Lower lobe of right lung (tissue), 2 donors: ENCODE measurements around the gene CDKN1A. TPM values are rescaled to one million over a fixed set of nuclear protein-coding genes. Genes with fewer than 3 reads are reported as not detected.
A peak's percentile ranks its signal among the peaks of the same experiment; 100 is the strongest.

Experiments
- ATAC-seq, 2 donors: fragments of 200-7000 bp; cut with Tn5 transposase; one replicate each; pipeline ENCODE4 v1.9.1; 2020 to 2022; ENCODE audit warnings: mild to moderate bottlenecking in 2 of 2, moderate library complexity in 2 of 2
- DNase-seq: peaks from one replicate; pipeline ENCODE4 v3.0.0-alpha.2; 2020
- H3K27ac ChIP-seq: fragments of 200-600 bp; one replicate; pipeline ENCODE4 v1.8.0; 2022
- H3K27me3 ChIP-seq: fragments of 200-600 bp; one replicate; pipeline ENCODE4 v1.8.0; 2022; ENCODE audit warnings: low read depth
- H3K36me3 ChIP-seq: fragments of 200-600 bp; one replicate; pipeline ENCODE4 v1.8.0; 2022; ENCODE audit warnings: mild to moderate bottlenecking
- H3K4me1 ChIP-seq: fragments of 200-600 bp; one replicate; pipeline ENCODE4 v1.8.0; 2022
- H3K4me3 ChIP-seq: fragments of 200-600 bp; one replicate; pipeline ENCODE4 v1.8.0; 2022; ENCODE audit warnings: mild to moderate bottlenecking
- H3K9me3 ChIP-seq: fragments of 200-600 bp; one replicate; pipeline ENCODE4 v1.8.0; 2022
- intact Hi-C: fragments of 100-400 bp; cut with DNase I; formaldehyde crosslinking; loops from one replicate; pipeline ENCODE4 v1.11.0; 2022
- long read RNA-seq: library from polyadenylated mRNA; unstranded; transcript quantifications from one replicate; pipeline ENCODE4 v2.0.0, GENCODE V29; 2021
- total RNA-seq: library from RNA; stranded (reverse); fragmentation: NEBNext Ultra II Directional; extraction: Animal tissue kit (Norgen Biotek cat#: 25700); gene quantifications from one replicate; pipeline ENCODE4 v1.2.1, GENCODE V29; 2021
- TF ChIP-seq, protein P1 (sequence below): fragments of 200-600 bp; IDR thresholded peaks from one replicate; pipeline ENCODE4 v1.8.0; 2022; ENCODE audit warnings: antibody characterized with exemption, mild to moderate bottlenecking
- donor health status: DM: no; HTN: yes; CAD: no; lungs with severe emphysema.

CDKN1A gene
- 71.0 TPM for total RNA-seq
- long read RNA-seq, transcript CDKN1A-201 (3 exons, 2,180 nt) = major isoform, 127 of 172 reads
- long read RNA-seq, transcript CDKN1A-203 (3 exons, 2,267 nt) = minor isoform, 7 of 172 reads
- long read RNA-seq, partial matches to known transcripts = 12 of 172 reads
- long read RNA-seq, other reads (novel, unspliced or antisense) = 25 of 172 reads

DNA sequence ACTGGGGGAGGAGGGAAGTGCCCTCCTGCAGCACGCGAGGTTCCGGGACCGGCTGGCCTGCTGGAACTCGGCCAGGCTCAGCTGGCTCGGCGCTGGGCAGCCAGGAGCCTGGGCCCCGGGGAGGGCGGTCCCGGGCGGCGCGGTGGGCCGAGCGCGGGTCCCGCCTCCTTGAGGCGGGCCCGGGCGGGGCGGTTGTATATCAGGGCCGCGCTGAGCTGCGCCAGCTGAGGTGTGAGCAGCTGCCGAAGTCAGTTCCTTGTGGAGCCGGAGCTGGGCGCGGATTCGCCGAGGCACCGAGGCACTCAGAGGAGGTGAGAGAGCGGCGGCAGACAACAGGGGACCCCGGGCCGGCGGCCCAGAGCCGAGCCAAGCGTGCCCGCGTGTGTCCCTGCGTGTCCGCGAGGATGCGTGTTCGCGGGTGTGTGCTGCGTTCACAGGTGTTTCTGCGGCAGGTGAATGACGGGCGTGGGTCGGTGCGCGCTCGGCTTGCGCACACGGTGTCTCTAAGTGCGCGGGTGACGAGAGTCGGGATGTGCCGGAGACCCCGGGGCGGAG, at the start of gene CDKN1A:
CDKN1A (plus strand) TSS at position 227 of the 555 bp plus-strand sequence. CDS start 5,388 bp downstream, outside the sequence.
- H3K36me3 ChIP-seq = peaks cover 5% of the 10 kb centered on the region
- H3K4me3 ChIP-seq = peak within 1 kb of the TSS; percentile 78
- peaks cover 53% of the 10 kb centered on the region for H3K4me1 ChIP-seq
- TF ChIP-seq, protein P1, sequence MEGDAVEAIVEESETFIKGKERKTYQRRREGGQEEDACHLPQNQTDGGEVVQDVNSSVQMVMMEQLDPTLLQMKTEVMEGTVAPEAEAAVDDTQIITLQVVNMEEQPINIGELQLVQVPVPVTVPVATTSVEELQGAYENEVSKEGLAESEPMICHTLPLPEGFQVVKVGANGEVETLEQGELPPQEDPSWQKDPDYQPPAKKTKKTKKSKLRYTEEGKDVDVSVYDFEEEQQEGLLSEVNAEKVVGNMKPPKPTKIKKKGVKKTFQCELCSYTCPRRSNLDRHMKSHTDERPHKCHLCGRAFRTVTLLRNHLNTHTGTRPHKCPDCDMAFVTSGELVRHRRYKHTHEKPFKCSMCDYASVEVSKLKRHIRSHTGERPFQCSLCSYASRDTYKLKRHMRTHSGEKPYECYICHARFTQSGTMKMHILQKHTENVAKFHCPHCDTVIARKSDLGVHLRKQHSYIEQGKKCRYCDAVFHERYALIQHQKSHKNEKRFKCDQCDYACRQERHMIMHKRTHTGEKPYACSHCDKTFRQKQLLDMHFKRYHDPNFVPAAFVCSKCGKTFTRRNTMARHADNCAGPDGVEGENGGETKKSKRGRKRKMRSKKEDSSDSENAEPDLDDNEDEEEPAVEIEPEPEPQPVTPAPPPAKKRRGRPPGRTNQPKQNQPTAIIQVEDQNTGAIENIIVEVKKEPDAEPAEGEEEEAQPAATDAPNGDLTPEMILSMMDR = no peak
- peak; percentile 94 for DNase-seq
- intact Hi-C loops = loop anchor here (10.0 kb wide), 1 partner anchor 54 kb away; no protein-coding TSS in a partner anchor
- H3K27ac ChIP-seq = peak within 1 kb of the TSS; percentile 96
- no peaks in the 10 kb centered on the region for H3K9me3 ChIP-seq
- ATAC-seq = peak; percentile 87 to 92
- H3K27me3 ChIP-seq = no peaks in the 10 kb centered on the region

DNA sequence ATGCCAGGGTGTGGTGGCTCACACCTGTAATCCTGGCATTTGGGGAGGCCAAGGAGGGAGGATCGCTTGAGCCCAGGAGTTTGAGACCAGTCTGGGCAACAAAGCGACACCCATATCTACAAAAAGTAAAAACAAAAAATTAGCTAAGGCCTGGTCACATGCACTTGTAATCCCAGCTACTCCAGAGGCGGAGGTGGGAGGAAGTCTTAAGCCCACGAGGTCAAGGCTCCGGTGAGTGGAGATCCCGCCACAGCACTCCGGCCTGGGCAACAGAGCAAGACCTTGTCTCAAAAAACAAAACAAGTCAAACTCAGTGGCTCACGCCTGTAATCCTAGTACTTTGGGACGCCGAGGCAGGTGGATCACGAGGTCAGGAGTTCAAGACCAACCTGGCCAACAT, 48.7 kb upstream of the CDKN1A start:
- ATAC-seq (no peak), DNase-seq (no peak)
- H3K9me3 ChIP-seq = no peaks in the 10 kb centered on the region
- TF ChIP-seq, protein P1 = no peak
- H3K27me3 ChIP-seq = no peaks in the 10 kb centered on the region
- no peaks in the 10 kb centered on the region for H3K36me3 ChIP-seq
- intact Hi-C loops = loop anchor here (10.0 kb wide), 2 partner anchors 45 to 125 kb away; partner anchors contain the start of gene CDKN1A
- H3K4me1 ChIP-seq = peaks cover 47% of the 10 kb centered on the region
- peak overlapping the region; percentile 43 for H3K27ac ChIP-seq
- H3K4me3 ChIP-seq = no peak overlapping the region

DNA sequence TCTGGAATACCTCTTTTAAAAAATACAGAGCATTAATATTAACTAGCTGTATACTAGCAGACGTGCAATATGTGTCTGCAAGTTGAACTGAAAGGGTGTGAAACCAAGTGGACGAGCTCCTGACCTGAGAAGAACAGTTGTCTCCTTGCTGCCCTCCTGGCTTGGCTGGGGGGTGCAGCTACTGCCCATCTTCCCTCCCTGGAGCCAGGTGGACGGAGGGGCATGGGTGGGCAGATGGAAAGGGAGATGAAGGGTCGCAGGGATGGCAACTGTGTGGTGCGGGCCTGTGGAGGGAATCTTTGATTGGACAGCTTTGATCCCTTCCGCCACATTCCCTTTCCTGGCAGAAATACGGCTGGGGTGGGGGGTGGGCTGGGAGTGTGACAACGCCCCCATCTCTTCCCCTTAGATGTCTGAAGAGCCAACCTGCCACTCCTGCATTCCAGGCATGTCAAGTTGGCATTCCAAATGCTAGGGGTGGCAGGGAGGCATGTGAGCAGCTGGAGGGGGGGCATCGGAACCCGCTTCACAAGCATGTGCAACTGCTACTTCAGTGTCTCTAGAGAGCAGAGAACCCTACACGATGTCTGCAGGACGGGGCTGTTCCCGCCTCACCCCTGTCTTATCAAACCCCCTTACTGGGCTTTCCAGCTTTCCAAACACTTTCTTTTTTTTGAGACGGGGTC, 47.0 kb upstream of the CDKN1A start:
- DNase-seq (peak; percentile 58), ATAC-seq (peak; percentile 54 to 57)
- TF ChIP-seq, protein P1 = no peak
- Histone ChIP-seq H3K4me1 (peaks cover 39% of the 10 kb centered on the region), H3K9me3 (no peaks in the 10 kb centered on the region), H3K4me3 (no peak overlapping the region), H3K27me3 (no peaks in the 10 kb centered on the region), H3K27ac (no peak overlapping the region), H3K36me3 (no peaks in the 10 kb centered on the region)
- intact Hi-C loops = no loop called here

DNA sequence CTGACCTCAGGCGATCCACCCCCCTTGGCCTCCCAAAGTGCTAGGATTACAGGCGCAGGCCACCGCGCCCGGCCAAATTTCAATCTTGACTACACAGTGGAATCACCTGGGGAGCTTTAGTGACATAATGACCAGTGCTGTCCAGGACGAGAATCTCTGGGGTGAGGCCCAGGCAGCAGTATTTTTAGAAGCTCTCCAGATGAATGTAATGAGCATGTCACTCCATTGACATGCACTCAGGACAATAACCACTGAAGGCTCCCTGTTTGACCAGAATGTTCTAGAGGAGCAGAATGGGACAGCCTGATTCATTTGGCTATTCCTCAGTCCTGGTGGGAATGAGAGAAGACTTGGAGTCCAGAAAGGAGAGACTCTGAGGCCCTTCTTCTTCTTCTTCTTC, 45.1 kb upstream of the CDKN1A start:
- TF ChIP-seq, protein P1 = no peak
- no peaks in the 10 kb centered on the region for H3K9me3 ChIP-seq
- H3K27ac ChIP-seq = no peak overlapping the region
- H3K36me3 ChIP-seq = no peaks in the 10 kb centered on the region
- H3K27me3 ChIP-seq = no peaks in the 10 kb centered on the region
- DNase-seq (no peak), ATAC-seq (peak in 1 of 2 donors; percentile 15)
- intact Hi-C loops = no loop called here
- peaks cover 23% of the 10 kb centered on the region for H3K4me1 ChIP-seq
- no peak overlapping the region for H3K4me3 ChIP-seq

DNA sequence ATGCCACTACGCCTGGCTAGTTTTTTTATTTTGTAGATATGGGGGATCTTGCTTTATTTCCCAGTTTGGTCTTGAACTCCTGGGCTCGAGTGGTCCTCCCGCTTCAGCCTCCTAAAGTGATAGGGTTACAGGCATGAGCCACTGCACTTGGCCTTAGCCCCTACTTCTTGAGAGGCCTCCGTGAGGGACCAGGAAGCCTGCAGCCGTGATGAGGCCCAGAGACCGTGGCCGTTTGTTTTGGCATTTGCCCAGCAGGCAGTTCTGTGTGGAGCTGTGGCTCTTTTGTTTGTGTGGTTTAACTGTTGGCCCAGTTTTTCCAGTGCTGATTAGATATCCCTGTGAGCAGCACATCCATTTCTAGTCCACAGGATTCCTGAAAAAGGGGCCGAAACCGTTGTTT, 44.6 kb upstream of the CDKN1A start:
- H3K27ac ChIP-seq = peak overlapping the region; percentile 46
- H3K4me1 ChIP-seq = peaks cover 18% of the 10 kb centered on the region
- DNase-seq (peak; percentile 75), ATAC-seq (peak; percentile 51 to 70)
- no peaks in the 10 kb centered on the region for H3K9me3 ChIP-seq
- H3K4me3 ChIP-seq = no peak overlapping the region
- no peaks in the 10 kb centered on the region for H3K27me3 ChIP-seq
- intact Hi-C loops = no loop called here
- no peaks in the 10 kb centered on the region for H3K36me3 ChIP-seq
- TF ChIP-seq, protein P1 = no peak
